Fibroblast of skin of back (primary cell): ENCODE measurements around the gene ALDH9A1.

Source experiments
- DNase-seq: peaks from one replicate; pipeline ENCODE4 v3.0.0-alpha.2; 2013

The ALDH9A1 gene

GRCh38 chr1:165619647-165620151, 78.7 kb downstream of the ALDH9A1 start:
- DNase-seq: no peak

DNA sequence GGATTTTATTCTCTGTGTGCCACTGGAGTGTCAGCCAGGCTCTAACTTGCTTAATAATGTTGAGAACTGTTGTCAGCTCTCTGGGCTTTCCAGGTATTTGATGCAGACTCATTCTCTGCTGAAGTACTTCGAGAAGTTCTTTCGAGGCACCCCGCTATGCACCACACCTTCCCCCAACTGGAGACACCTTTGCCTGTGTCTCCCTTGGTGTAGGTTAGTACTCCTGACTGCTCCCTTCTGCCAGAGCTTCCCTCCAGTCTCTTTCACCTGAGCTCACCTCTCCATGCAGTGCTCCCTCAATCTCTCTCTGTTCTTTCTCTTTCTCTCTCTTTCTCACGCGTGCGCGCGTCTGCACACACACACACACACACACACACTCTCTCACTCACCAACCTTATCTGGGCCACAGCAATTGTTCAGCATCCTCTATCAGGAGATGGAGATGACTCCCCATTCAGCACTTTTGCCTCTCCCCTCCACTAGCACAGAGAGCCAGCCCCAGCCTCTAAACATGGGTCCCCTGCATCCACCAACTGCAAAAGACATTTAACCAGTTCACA, 81.3 kb downstream of the ALDH9A1 start:
- DNase-seq: no peak

GRCh38 chr1:165616054-165616612, 82.2 kb downstream of the ALDH9A1 start:
- no peak for DNase-seq
